Fibroblast of mammary gland (primary cell): ENCODE measurements around the gene MRPL41.
A peak's percentile ranks its signal among the peaks of the same experiment; 100 is the strongest.
"Not testable (repeated sequence)": the region's sequence is repeated elsewhere in the genome, so short reads cannot be mapped to it uniquely, and the experiment has no call there.

Experiments used
- DNase-seq: peaks from one replicate; pipeline ENCODE4 v3.0.0-alpha.2; 2010; ENCODE audit warnings: low read depth
- H3K4me3 ChIP-seq: 2 replicates; pipeline ENCODE4 v1.5.1; 2011; ENCODE audit warnings: low read depth, mild to moderate bottlenecking, low read length, moderate library complexity; ENCODE audit not compliant: control insufficient read depth
- TF ChIP-seq, protein P1 (sequence below): conservative IDR thresholded peaks from 2 replicates; pipeline ENCODE4 v1.5.1; 2011; ENCODE audit warnings: low read depth, low read length, inconsistent platforms; ENCODE audit not compliant: control insufficient read depth, insufficient read depth

The MRPL41 gene

GRCh38 chr9:137589441-137590122 lies 37.9 kb downstream of the MRPL41 start:
- peak overlapping the region; percentile 67 for H3K4me3 ChIP-seq
- TF ChIP-seq, protein P1, sequence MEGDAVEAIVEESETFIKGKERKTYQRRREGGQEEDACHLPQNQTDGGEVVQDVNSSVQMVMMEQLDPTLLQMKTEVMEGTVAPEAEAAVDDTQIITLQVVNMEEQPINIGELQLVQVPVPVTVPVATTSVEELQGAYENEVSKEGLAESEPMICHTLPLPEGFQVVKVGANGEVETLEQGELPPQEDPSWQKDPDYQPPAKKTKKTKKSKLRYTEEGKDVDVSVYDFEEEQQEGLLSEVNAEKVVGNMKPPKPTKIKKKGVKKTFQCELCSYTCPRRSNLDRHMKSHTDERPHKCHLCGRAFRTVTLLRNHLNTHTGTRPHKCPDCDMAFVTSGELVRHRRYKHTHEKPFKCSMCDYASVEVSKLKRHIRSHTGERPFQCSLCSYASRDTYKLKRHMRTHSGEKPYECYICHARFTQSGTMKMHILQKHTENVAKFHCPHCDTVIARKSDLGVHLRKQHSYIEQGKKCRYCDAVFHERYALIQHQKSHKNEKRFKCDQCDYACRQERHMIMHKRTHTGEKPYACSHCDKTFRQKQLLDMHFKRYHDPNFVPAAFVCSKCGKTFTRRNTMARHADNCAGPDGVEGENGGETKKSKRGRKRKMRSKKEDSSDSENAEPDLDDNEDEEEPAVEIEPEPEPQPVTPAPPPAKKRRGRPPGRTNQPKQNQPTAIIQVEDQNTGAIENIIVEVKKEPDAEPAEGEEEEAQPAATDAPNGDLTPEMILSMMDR: no peak
- no peak for DNase-seq

GRCh38 chr9:137590123-137590468 lies 38.4 kb downstream of the MRPL41 start:
- TF ChIP-seq, protein P1: no peak
- peak overlapping the region; percentile 67 for H3K4me3 ChIP-seq
- no peak for DNase-seq

- peak; percentile 79 for DNase-seq
- TF ChIP-seq, protein P1: no peak
- H3K4me3 ChIP-seq: peak within 1 kb of the TSS; percentile 67
Observed at GRCh38 chr9:137590469-137591383, 39.0 kb downstream of the MRPL41 start, which contains the start of gene ZMYND19. Gene ZMYND19, minus strand, starts transcription at chr9:137590512. Its CDS starts 249 bp downstream, at chr9:137590263.

DNA sequence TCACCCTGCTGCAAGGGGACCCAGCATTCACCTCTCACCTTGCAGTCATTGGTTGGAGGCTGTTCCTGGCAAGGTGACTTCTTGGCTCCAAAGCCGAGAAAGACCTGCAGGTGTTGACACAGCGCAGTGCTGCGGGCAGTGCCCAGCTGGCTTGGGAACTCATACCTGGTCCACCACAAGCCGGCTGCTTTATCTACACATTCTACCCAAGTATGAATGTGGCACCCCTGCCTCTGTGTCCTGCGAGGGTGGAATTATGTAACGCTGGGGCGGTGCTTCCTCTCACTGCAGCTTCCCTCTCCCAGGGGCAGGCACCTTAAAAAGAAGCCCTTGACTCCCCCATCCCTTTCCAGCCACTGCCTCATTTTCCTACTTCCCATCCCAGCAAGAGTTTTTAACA lies 41.1 kb downstream of the MRPL41 start:
- no peak for DNase-seq
- no peak overlapping the region for H3K4me3 ChIP-seq
- TF ChIP-seq, protein P1: no peak

GRCh38 chr9:137593176-137593575 lies 41.5 kb downstream of the MRPL41 start:
- DNase-seq: no peak
- TF ChIP-seq, protein P1: no peak
- no peak overlapping the region for H3K4me3 ChIP-seq

GRCh38 chr9:137596577-137596976 lies 44.9 kb downstream of the MRPL41 start:
- not testable (repeated sequence) for DNase-seq, H3K4me3 ChIP-seq

DNA sequence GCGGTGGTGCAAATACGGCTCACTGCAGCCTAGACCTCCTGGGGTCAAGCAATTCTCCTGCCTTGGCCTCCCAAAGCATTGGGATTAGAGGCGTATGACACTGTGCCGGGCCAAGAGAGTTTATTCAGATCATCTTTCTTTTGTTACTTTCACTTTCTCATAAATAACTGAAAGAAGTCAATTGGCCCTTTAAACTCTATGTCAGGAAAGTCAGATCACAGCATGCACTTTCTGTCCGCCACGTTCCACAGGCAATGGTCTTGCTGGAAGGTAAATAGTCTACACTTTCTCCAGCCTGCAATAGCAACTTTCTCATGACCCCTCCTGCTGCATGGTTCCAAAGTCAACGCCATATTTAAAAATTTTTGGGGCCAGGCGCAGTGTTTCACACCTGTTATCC lies 47.3 kb downstream of the MRPL41 start:
- no peak for DNase-seq
- TF ChIP-seq, protein P1: no peak
- H3K4me3 ChIP-seq: no peak overlapping the region
